Measurements from ENCODE around the gene CD82. TPM values are rescaled to one million over a fixed set of nuclear protein-coding genes. Genes with fewer than 3 reads are reported as not detected.
A peak's percentile ranks its signal among the peaks of the same experiment; 100 is the strongest.

The CD82 gene
- total and polyA plus RNA-seq, 7 donors = 4.2 to 67.4 (median 11.4) TPM

GRCh38 chr11:44627165-44627789, 61.8 kb downstream of the CD82 start:
- intact Hi-C loops (cut with DNase I) = loop anchor here (2.0 to 5.0 kb wide), 4 partner anchors 75 to 270 kb away; partner anchors contain the start of gene TSPAN18
- peak overlapping the region; percentile 70 to 84 (median 80) for H3K27ac ChIP-seq
- no peaks in the 10 kb centered on the region for H3K27me3 ChIP-seq
- H3K9me3 ChIP-seq = no peaks in the 10 kb centered on the region
- no peak overlapping the region for H3K4me3 ChIP-seq
- no peaks in the 10 kb centered on the region for H3K36me3 ChIP-seq
- H3K4me1 ChIP-seq = peaks cover 0 to 61% (median 52%) of the 10 kb centered on the region in 4 donors
- TF ChIP-seq, protein P1, sequence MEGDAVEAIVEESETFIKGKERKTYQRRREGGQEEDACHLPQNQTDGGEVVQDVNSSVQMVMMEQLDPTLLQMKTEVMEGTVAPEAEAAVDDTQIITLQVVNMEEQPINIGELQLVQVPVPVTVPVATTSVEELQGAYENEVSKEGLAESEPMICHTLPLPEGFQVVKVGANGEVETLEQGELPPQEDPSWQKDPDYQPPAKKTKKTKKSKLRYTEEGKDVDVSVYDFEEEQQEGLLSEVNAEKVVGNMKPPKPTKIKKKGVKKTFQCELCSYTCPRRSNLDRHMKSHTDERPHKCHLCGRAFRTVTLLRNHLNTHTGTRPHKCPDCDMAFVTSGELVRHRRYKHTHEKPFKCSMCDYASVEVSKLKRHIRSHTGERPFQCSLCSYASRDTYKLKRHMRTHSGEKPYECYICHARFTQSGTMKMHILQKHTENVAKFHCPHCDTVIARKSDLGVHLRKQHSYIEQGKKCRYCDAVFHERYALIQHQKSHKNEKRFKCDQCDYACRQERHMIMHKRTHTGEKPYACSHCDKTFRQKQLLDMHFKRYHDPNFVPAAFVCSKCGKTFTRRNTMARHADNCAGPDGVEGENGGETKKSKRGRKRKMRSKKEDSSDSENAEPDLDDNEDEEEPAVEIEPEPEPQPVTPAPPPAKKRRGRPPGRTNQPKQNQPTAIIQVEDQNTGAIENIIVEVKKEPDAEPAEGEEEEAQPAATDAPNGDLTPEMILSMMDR (IDR thresholded peaks at IDR 0.05) = no peak
- TF ChIP-seq EP300 (IDR thresholded peaks at IDR 0.05) (no peak), POLR2A (IDR thresholded peaks at IDR 0.05) (no peak), POLR2AphosphoS5 (IDR thresholded peaks at IDR 0.05) (no peak)
- 73 to 81% methylated on average over 4 of the region's 4 CpGs for WGBS, 2 donors
- DNase-seq = no peak

GRCh38 chr11:44627911-44628729, 62.7 kb downstream of the CD82 start:
- H3K4me3 ChIP-seq = no peak overlapping the region
- peaks cover 0 to 68% (median 61%) of the 10 kb centered on the region in 4 donors for H3K4me1 ChIP-seq
- DNase-seq = peak; percentile 95
- H3K27me3 ChIP-seq = no peaks in the 10 kb centered on the region
- peak overlapping the region; percentile 70 to 84 (median 80) for H3K27ac ChIP-seq
- H3K9me3 ChIP-seq = no peaks in the 10 kb centered on the region
- WGBS, 2 donors = 24 to 55% methylated on average over 9 of the region's 9 CpGs
- no peaks in the 10 kb centered on the region for H3K36me3 ChIP-seq
- TF ChIP-seq POLR2AphosphoS5 (IDR thresholded peaks at IDR 0.05) (peak; percentile 37 to 72 (median 66)), EP300 (IDR thresholded peaks at IDR 0.05) (peak in 1 of 4 donors; percentile 3), POLR2A (IDR thresholded peaks at IDR 0.05) (no peak)
- TF ChIP-seq, protein P1 (IDR thresholded peaks at IDR 0.05) = no peak
- intact Hi-C loops (cut with DNase I) = loop anchor here (2.0 to 5.0 kb wide), 4 partner anchors 74 to 269 kb away; partner anchors contain the start of gene TSPAN18

GRCh38 chr11:44628730-44629700, 63.6 kb downstream of the CD82 start:
- intact Hi-C loops (cut with DNase I) = loop anchor here (5.0 kb wide), 3 partner anchors 73 to 268 kb away; no protein-coding TSS in a partner anchor
- 84% methylated on average over 14 of the region's 14 CpGs for WGBS, 2 donors
- Histone ChIP-seq H3K27ac (peak overlapping the region; percentile 70 to 84 (median 80)), H3K27me3 (no peaks in the 10 kb centered on the region), H3K4me1 (peaks cover 0 to 69% (median 60%) of the 10 kb centered on the region in 4 donors), H3K9me3 (no peaks in the 10 kb centered on the region), H3K36me3 (no peaks in the 10 kb centered on the region), H3K4me3 (no peak overlapping the region)
- no peak for TF ChIP-seq EP300 (IDR thresholded peaks at IDR 0.05)
- no peak for TF ChIP-seq POLR2AphosphoS5 (IDR thresholded peaks at IDR 0.05)
- TF ChIP-seq, protein P1 (IDR thresholded peaks at IDR 0.05) = no peak
- no peak for TF ChIP-seq POLR2A (IDR thresholded peaks at IDR 0.05)
- peak; percentile 61 for DNase-seq

DNA sequence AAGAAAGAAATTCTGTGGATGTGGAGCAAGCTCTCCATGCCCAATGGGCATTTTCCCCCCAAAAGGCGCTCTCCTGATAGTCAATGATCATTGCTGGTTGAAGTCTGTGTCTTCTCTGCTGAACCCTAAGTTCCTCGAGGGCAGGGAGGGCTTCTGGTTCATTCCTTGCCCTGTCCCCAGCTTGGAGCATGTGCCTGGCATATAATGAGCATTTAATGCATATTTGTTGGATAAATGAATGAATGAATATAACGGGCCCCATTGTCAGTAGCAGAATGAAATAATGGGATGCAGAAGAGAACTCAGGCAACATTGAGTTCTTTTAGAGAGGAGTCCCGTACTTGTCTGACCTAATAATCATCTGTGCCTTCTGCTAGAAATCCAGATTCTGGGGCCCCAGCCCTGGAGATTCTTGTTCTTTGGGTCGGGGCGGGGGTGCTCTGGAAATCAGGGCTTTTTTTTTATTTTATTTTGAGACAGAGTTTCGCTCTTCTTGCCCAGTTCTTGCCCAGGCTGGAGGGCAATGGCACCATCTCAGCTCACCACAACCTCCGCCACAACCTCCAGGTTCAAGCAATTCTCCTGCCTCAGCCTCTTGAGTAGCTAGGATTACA, 64.4 kb downstream of the CD82 start:
- Histone ChIP-seq H3K27me3 (no peaks in the 10 kb centered on the region), H3K36me3 (no peaks in the 10 kb centered on the region), H3K4me1 (peaks cover 0 to 72% (median 65%) of the 10 kb centered on the region in 4 donors), H3K9me3 (no peaks in the 10 kb centered on the region), H3K4me3 (no peak overlapping the region), H3K27ac (peak overlapping the region in 3 of 4 donors; percentile 79 to 84 (median 82))
- DNase-seq = peak; percentile 32
- TF ChIP-seq, protein P1 (IDR thresholded peaks at IDR 0.05) = no peak
- TF ChIP-seq POLR2AphosphoS5 (IDR thresholded peaks at IDR 0.05) (no peak), POLR2A (IDR thresholded peaks at IDR 0.05) (no peak), EP300 (IDR thresholded peaks at IDR 0.05) (no peak)
- WGBS, 2 donors = 86 to 88% methylated on average over 8 of the region's 8 CpGs
- intact Hi-C loops (cut with DNase I) = loop anchor here (5.0 kb wide), 3 partner anchors 72 to 267 kb away; no protein-coding TSS in a partner anchor
